Astrocyte (in vitro differentiated cells and primary cell): ENCODE results near the gene NLRP9. TPM values are rescaled to one million over a fixed set of nuclear protein-coding genes. Genes with fewer than 3 reads are reported as not detected.

Experiments used
- DNase-seq: peaks from one replicate; pipeline ENCODE4 v3.0.0-alpha.2; 2010; ENCODE audit warnings: low read depth
- FAIRE-seq: peaks from 2 replicates; lab custom pipeline; 2011; peaks lifted over from hg19 to GRCh38; lab: Jason Lieb, UNC
- H2AFZ ChIP-seq: 2 replicates; pipeline ENCODE4 v1.6.0; 2012; ENCODE audit warnings: low read depth, low read length, inconsistent platforms
- H3K27ac ChIP-seq: 2 replicates; pipeline ENCODE4 v1.5.1; 2011; ENCODE audit warnings: low read depth, low read length, inconsistent platforms
- H3K27me3 ChIP-seq: 2 replicates; pipeline ENCODE4 v1.6.0; 2011; ENCODE audit warnings: low read length, inconsistent platforms; ENCODE audit not compliant: insufficient read depth
- H3K36me3 ChIP-seq: 2 replicates; pipeline ENCODE4 v1.5.1; 2011; ENCODE audit warnings: low read length, inconsistent platforms; ENCODE audit not compliant: insufficient read depth
- H3K4me1 ChIP-seq: 2 replicates; pipeline ENCODE4 v1.5.1; 2011; ENCODE audit warnings: low read length, inconsistent platforms; ENCODE audit not compliant: insufficient read depth
- H3K4me2 ChIP-seq: 2 replicates; pipeline ENCODE4 v1.6.0; 2012; ENCODE audit warnings: low read length, inconsistent platforms
- H3K4me3 ChIP-seq: 2 replicates; pipeline ENCODE4 v1.5.1; 2011; ENCODE audit warnings: low read depth, mild to moderate bottlenecking, low read length, inconsistent platforms; ENCODE audit not compliant: insufficient read depth
- H3K79me2 ChIP-seq: 2 replicates; pipeline ENCODE4 v1.6.0; 2012; ENCODE audit warnings: mild to moderate bottlenecking, low read length, inconsistent platforms; ENCODE audit not compliant: insufficient read depth
- H3K9ac ChIP-seq: 2 replicates; pipeline ENCODE4 v1.6.0; 2012; ENCODE audit warnings: mild to moderate bottlenecking, low read length, inconsistent platforms
- H3K9me3 ChIP-seq: 2 replicates; pipeline ENCODE4 v1.5.1; 2012; ENCODE audit warnings: low read depth, mild to moderate bottlenecking, low read length, inconsistent platforms; ENCODE audit not compliant: insufficient read depth
- H4K20me1 ChIP-seq: 2 replicates; pipeline ENCODE4 v1.6.0; 2012; ENCODE audit warnings: low read length, inconsistent platforms; ENCODE audit not compliant: insufficient read depth
- H3K27ac Mint-ChIP-seq: one replicate; pipeline ENCODE4 v1.8.0; 2021; ENCODE audit warnings: mild to moderate bottlenecking, mixed read lengths; ENCODE audit not compliant: unreplicated experiment
- H3K27me3 Mint-ChIP-seq: one replicate; pipeline ENCODE4 v1.8.0; 2021; ENCODE audit warnings: low read depth, mixed read lengths; ENCODE audit not compliant: unreplicated experiment
- H3K36me3 Mint-ChIP-seq: one replicate; pipeline ENCODE4 v1.8.0; 2021; ENCODE audit warnings: low read depth, mixed read lengths; ENCODE audit not compliant: unreplicated experiment
- H3K4me1 Mint-ChIP-seq: one replicate; pipeline ENCODE4 v1.8.0; 2021; ENCODE audit warnings: low read depth, mixed read lengths; ENCODE audit not compliant: unreplicated experiment
- H3K4me3 Mint-ChIP-seq: one replicate; pipeline ENCODE4 v1.8.0; 2021; ENCODE audit warnings: mild to moderate bottlenecking, moderate library complexity, mixed read lengths; ENCODE audit not compliant: unreplicated experiment
- H3K9me3 Mint-ChIP-seq: one replicate; pipeline ENCODE4 v1.8.0; 2021; ENCODE audit warnings: mild to moderate bottlenecking, mixed read lengths; ENCODE audit not compliant: unreplicated experiment
- EZH2 ChIP-seq: IDR thresholded peaks from 2 replicates; pipeline ENCODE4 v1.6.1; 2012; ENCODE audit warnings: mild to moderate bottlenecking, low read length, inconsistent platforms; ENCODE audit not compliant: insufficient read depth
- total RNA-seq: library from RNA; stranded (reverse); gene quantifications from 2 replicates; pipeline ENCODE4 v1.2.1, GENCODE V29; 2021
- TF ChIP-seq, protein P1 (sequence below): IDR thresholded peaks from 2 replicates; pipeline ENCODE4 v1.5.1; 2011; ENCODE audit warnings: low read depth, mild to moderate bottlenecking, inconsistent platforms, low read length, moderate library complexity; ENCODE audit not compliant: insufficient read depth

NLRP9 gene
- total RNA-seq, 1 donor from 2014 or later, result not detected

DNA sequence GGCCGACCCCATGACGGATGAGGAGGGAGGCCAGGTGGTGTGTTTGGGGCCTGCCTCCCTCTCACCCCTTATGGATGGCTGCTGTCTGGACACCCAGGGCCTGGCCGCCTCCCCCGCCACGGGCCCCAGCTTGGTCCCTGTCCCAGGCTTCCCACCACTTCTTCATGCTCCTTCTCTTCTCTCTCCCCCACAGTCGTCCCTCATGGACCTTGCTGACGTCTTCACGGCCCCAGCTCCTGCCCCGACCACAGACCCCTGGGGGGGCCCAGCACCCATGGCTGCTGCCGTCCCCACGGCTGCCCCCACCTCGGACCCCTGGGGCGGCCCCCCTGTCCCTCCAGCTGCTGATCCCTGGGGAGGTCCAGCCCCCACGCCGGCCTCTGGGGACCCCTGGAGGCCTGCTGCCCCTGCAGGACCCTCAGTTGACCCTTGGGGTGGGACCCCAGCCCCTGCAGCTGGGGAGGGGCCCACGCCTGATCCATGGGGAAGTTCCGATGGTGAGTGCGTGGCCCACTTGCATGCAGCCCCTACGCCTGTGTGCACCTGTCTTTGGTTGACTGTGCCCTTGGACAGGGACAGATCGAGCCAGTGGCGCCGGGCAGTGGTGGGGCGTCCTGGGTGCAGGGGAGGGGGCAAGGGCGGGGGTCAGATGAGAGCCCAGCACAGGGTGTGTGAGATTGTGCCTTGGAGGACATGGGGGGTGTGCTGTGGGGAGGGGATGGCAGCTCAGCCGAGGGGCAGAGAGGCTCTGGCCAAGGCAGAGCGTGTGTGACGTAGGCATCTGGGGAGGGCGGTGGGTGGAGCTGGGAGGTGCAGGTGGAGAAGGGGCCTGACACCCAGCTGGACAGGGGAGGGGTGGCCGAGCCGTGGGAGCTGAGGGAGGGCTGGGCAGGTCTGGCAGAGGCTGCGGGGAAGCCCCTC lies 46.4 kb downstream of the NLRP9 start:
- Histone ChIP-seq H3K4me3 (no peak overlapping the region), H4K20me1 (peaks cover 27% of the 10 kb centered on the region), H3K9ac (no peak overlapping the region), H3K79me2 (peaks cover 17% of the 10 kb centered on the region), H3K27ac (no peak overlapping the region), H3K4me2 (no peak overlapping the region), H2AFZ (no peak overlapping the region), H3K4me1 (no peaks in the 10 kb centered on the region), H3K9me3 (no peaks in the 10 kb centered on the region), H3K36me3 (peaks cover 2% of the 10 kb centered on the region), H3K27me3 (no peaks in the 10 kb centered on the region)
- DNase-seq, result no peak
- Mint-ChIP-seq H3K36me3 (peaks cover 10% of the 10 kb centered on the region), H3K27me3 (no peaks in the 10 kb centered on the region), H3K9me3 (no peaks in the 10 kb centered on the region), H3K27ac (no peak overlapping the region), H3K4me3 (no peak overlapping the region), H3K4me1 (peaks cover 5% of the 10 kb centered on the region)
- no peak for FAIRE-seq
- TF ChIP-seq, protein P1, sequence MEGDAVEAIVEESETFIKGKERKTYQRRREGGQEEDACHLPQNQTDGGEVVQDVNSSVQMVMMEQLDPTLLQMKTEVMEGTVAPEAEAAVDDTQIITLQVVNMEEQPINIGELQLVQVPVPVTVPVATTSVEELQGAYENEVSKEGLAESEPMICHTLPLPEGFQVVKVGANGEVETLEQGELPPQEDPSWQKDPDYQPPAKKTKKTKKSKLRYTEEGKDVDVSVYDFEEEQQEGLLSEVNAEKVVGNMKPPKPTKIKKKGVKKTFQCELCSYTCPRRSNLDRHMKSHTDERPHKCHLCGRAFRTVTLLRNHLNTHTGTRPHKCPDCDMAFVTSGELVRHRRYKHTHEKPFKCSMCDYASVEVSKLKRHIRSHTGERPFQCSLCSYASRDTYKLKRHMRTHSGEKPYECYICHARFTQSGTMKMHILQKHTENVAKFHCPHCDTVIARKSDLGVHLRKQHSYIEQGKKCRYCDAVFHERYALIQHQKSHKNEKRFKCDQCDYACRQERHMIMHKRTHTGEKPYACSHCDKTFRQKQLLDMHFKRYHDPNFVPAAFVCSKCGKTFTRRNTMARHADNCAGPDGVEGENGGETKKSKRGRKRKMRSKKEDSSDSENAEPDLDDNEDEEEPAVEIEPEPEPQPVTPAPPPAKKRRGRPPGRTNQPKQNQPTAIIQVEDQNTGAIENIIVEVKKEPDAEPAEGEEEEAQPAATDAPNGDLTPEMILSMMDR, result no peak
- no peak for TF ChIP-seq EZH2

DNA sequence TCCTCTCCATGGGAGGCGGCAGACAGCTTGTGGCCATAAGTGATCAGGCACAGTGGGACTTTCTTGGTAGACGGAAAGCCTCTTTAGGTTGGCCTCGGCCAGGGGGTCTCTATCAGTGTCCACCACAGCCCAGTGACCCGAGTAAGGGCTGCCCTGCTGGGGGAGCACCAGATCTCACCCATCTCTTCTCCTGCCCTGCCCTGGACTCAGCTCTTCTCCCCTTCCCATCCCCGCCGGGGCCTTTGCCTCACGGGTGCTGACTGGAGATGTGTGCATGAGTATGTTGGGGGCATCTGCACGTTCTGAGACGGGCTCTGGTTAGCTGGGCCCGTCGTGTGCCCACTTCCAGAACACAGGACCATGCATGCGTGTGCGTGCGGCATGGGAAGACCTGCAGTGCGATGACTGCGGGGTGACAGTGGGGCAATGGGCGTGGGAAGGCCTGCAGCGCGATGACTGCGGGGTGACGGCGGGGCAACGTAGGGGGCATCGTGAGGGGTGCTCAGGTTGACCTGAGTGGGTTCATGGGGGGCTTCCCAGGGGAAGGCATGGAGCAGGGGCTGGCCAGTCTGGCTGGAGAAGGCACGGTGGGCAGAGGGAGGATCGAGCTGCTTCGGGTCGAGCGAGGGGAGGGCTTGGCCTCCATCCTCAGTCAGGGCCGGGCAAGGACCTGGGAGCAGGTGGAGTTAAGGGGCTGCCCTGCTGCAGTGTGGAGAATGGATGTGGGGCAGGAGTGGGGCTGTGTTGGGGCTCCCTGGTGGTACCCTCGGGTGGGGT lies 47.2 kb downstream of the NLRP9 start:
- Histone ChIP-seq H3K9ac (no peak overlapping the region), H3K27me3 (no peaks in the 10 kb centered on the region), H3K27ac (no peak overlapping the region), H3K4me3 (no peak overlapping the region), H3K79me2 (peaks cover 25% of the 10 kb centered on the region), H3K4me1 (no peaks in the 10 kb centered on the region), H3K36me3 (no peaks in the 10 kb centered on the region), H4K20me1 (peaks cover 36% of the 10 kb centered on the region), H2AFZ (no peak overlapping the region), H3K9me3 (no peaks in the 10 kb centered on the region), H3K4me2 (no peak overlapping the region)
- H3K27me3 Mint-ChIP-seq, result no peaks in the 10 kb centered on the region
- no peak overlapping the region for H3K27ac Mint-ChIP-seq
- H3K36me3 Mint-ChIP-seq, result peaks cover 6% of the 10 kb centered on the region
- FAIRE-seq (no peak), DNase-seq (no peak)
- H3K9me3 Mint-ChIP-seq, result no peaks in the 10 kb centered on the region
- peaks cover 9% of the 10 kb centered on the region for H3K4me1 Mint-ChIP-seq
- TF ChIP-seq, protein P1, result no peak
- TF ChIP-seq EZH2, result no peak
- H3K4me3 Mint-ChIP-seq, result no peak overlapping the region
